GM13976 (cell line): ENCODE results near the gene GATA2.

Experiments used
- DNase-seq: peaks from one replicate; pipeline ENCODE4 v3.0.0; 2012; ENCODE audit warnings: low spot score
- in situ Hi-C: fragments of 300-500 bp; cut with MboI; formaldehyde crosslinking; loops from one replicate; pipeline ENCODE4 v1.12.0; 2022; ENCODE audit warnings: low sequenced_read_pairs, mixed read lengths, inconsistent platforms; ENCODE audit not compliant: unreplicated experiment
- TF ChIP-seq, protein P1 (sequence below): IDR thresholded peaks from 2 replicates; pipeline ENCODE4 v1.5.1; 2012; ENCODE audit warnings: borderline replicate concordance, mild to moderate bottlenecking; ENCODE audit not compliant: insufficient read depth; ENCODE audit errors: extremely low read depth, missing control alignments, control extremely low read depth

The GATA2 gene

GRCh38 chr3:128445357-128445756, 47.6 kb downstream of the GATA2 start:
- in situ Hi-C loops: no loop called here
- TF ChIP-seq, protein P1, sequence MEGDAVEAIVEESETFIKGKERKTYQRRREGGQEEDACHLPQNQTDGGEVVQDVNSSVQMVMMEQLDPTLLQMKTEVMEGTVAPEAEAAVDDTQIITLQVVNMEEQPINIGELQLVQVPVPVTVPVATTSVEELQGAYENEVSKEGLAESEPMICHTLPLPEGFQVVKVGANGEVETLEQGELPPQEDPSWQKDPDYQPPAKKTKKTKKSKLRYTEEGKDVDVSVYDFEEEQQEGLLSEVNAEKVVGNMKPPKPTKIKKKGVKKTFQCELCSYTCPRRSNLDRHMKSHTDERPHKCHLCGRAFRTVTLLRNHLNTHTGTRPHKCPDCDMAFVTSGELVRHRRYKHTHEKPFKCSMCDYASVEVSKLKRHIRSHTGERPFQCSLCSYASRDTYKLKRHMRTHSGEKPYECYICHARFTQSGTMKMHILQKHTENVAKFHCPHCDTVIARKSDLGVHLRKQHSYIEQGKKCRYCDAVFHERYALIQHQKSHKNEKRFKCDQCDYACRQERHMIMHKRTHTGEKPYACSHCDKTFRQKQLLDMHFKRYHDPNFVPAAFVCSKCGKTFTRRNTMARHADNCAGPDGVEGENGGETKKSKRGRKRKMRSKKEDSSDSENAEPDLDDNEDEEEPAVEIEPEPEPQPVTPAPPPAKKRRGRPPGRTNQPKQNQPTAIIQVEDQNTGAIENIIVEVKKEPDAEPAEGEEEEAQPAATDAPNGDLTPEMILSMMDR: no peak
- DNase-seq: no peak

- TF ChIP-seq, protein P1: no peak
- no peak for DNase-seq
- in situ Hi-C loops: no loop called here
Measured at GRCh38 chr3:128443771-128444170, 49.2 kb downstream of the GATA2 start.

- TF ChIP-seq, protein P1: no peak
- in situ Hi-C loops: no loop called here
Measured at GRCh38 chr3:128442949-128443348, 50.1 kb downstream of the GATA2 start.

GRCh38 chr3:128442070-128442469, 50.9 kb downstream of the GATA2 start:
- in situ Hi-C loops: no loop called here
- TF ChIP-seq, protein P1: no peak
- no peak for DNase-seq

More at GRCh38 chr3:128442949-128443348, 50.1 kb downstream of the GATA2 start:
- no peak for DNase-seq

- in situ Hi-C loops: no loop called here
- TF ChIP-seq, protein P1: no peak
- no peak for DNase-seq
Measured at GRCh38 chr3:128439226-128439625, 53.8 kb downstream of the GATA2 start.

- DNase-seq: no peak
- TF ChIP-seq, protein P1: no peak
- in situ Hi-C loops: no loop called here
Measured at GRCh38 chr3:128438488-128439072, 54.4 kb downstream of the GATA2 start.
